CD4-positive, alpha-beta T cell treated with Interferon gamma for 1 hour (primary cell): ENCODE data around the gene DNM1L.

ENCODE experiments used
- DNase-seq: peaks from one replicate; pipeline ENCODE4 v3.0.0-alpha.2; 2020

Gene DNM1L

DNA sequence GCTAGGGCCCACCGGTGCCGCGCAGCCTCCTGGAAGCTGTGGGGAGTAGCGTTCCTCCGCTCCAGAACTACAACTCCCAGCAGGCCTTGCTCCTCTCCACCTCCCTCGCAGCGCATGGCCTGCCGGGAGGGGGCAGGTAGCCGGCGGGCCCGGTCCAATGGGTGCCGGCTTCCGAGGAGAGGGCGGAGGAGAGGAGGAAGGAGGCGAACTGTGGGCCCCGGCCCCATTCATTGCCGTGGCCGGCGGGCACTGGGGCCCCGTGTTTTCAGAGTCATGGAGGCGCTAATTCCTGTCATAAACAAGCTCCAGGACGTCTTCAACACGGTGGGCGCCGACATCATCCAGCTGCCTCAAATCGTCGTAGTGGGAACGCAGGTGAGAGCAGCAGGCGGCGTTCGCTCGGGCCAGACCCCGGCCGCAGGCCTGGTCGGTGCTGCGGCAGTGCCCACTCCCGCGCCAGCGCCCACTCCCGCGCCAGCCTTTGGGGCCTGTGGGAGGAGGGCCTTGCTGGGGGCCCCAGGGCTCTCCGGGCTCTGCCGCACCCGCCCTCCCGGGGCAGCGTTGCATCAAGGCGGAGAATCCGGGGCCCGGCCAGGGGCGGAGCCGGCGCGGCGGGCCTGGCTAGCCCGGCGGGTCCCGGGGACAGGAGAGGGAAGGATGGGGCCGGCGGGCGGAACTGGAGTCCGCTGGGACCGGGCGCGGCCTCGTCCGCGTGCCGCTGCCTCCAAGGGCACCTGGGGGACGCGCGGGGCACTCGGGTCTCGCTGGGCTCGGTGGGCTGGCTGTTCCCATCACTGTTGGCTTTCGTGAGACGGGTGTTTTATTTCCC, at the start of gene DNM1L:
DNM1L (plus strand) TSS at position 211 of the 829 bp plus-strand sequence; CDS start at position 274, 63 bp downstream.
- peak; percentile 92 for DNase-seq

DNA sequence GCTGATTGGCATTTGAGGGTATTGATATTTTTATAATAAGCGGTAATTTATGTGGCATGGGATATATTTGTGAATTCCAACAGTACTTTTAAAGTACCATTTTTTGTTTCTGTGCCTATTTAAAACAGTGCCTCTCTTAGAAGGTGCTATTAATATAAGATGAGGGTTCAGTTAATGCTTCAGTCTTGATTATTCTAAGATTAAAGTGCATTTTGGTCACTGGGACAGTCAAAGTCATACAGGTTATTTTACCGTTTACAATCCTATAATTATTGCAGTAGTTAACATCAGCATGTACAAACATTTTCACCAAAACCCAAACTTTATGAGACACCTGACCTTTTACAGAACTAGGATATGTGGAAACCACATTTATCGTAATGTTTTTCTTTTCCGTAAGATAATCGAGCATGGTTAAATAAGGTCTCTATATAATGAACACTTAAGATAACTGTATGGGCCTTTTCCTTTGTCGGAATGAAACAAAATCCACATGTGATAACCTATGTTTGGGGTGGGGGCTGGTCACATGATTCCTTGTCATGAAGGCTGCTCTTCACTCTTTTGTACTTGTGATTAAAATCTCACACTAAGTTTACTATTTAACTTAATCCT, 37.7 kb upstream of the DNM1L start:
- DNase-seq: no peak

DNA sequence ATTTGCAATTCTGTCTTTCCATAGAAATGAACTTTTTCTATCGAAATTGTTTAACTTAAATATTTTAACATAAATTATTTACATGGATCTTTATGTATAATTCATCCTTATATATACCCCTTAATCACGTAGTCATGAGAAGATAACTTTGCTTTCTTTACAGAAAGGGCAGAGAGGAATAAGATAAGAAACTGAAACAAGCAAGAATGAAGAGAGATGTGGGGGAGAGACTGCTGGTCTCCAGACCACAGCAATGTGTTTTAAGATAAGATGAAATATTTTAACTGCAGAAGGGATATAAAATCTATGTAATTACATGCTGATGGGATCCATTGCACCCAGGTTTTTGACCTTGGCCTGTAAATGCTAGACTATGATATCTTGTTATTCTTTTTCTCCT, 34.7 kb upstream of the DNM1L start:
- DNase-seq: no peak

DNA sequence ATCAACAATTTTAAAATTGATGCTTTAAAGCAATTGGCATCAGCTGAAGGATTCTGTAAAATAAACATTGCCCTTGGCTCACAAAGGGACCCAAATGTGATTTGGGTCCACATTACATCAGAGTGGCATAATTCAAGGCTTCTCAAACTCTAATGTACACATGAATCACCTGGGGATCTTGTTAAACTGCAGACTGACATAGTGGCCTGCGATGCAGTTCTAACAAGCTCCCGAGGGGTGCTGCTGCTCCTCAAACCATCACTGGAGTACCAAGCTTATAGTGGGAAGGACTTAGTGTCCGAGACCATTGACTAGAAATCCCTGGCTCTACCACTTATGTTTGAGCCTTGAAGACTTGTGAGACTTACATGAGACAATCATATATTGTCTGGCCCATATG, 31.8 kb upstream of the DNM1L start:
- no peak for DNase-seq

DNA sequence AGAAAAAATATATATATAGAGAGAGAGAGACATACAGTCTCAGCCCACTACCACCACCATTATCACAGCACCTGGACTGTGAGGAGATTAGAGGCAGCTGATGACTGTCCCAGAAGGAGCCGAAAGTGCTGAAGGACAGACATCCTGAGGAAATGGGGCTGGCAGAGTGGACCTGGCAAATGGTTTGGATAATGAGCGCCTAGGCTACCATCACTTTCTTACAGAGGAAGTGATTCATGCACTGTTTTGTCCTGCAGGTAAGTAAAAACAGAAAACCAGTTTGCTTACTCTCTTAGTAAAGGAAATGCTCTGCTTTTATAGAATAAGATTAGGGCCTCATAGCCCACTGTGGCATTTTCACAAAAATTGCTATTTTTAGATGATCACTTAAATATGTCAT, 28.6 kb upstream of the DNM1L start:
- DNase-seq: no peak

DNA sequence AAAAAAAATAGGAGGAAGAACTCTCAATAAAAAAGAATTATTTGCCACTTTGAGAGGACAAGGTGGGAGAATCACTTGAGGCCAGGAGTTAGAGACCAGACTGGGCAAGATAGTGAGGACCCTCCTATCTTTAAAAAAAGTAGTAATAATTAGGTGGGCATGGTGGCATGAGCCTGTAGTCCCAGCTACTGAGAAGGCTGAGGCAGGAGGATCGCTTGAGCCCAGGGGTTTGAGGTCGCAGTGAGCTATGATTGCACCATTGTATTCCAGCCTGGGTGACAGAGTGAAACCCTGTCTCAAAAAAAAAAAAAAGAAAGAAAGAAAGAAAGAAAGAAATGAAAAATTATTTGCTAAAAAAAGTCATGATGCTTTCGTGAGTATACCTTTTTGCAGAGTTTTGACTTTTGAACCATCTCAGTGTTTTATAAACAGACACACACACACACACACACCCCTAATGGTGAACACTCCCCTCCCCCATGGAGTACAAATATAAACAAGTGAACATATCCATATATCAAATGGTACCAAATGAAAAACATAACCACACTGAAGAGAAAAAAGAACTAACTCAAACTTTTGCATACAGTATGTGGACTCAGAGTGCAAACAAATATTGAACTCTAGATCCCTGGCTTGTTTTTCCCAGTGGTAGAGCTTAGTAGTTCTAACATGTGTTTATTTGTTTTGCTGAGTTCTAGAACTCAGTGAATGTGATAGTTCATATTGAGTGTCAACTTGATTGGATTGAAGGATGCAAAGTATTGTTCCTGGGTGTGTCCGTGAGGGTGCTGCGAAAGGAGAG, 27.7 kb upstream of the DNM1L start:
- no peak for DNase-seq

DNA sequence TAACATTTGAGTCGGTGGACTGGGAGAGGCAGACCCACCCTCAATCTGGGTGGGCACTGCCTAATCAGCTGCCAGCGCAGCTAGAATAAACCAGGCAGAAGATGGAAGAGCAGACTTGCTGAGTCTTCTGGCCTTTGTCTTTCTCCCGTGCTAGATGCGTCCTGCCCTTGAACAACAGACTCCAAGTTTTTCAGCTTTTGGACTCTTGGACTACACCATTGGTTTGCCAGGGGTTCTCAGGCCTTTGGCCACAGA, 27.2 kb upstream of the DNM1L start:
- DNase-seq: no peak

DNA sequence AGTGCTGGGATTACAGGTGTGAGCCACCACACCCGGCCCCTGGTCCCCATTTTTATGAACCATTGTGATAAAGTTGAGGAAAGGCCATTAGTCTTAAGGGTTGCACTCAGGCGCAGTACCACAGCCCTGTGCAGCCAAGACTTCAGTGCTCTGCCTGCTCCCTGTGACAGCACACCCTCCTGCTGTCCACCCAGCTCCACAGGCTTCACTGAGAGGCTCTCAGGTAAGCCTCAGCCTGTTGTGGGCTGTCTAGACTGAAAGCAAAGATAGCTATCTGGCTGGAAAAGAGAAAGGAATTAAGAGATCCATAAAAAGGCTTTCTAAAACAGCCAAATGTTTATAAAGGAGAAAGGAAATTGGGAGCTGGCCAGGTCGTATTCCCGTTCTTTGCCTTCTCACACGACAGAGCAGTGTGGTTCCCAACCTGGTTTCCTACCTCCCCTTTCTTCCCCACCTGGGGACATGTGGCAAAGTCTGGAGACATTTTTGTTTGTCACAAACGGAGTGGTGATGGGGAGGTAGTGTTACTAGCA, 19.1 kb upstream of the DNM1L start:
- no peak for DNase-seq

DNA sequence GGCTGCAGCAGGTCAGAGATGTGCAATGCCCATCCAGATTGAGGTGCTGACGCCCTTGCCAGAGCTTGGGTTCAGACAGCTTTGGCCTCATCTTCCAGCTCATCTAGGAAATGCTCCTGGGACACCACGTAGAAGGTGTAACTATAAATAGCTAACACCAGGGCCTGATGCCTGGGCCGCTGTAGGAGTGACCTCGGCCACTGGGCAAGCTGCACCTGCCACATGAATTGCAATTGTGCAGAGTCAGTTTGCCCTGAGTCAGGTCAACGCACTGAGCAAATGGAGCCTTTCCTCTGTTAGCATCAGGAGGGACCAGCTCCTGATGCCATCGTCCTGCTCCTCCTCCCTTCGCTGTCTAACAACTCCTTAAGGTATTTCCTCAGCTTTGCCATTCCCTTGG, 17.4 kb upstream of the DNM1L start:
- DNase-seq: no peak

DNA sequence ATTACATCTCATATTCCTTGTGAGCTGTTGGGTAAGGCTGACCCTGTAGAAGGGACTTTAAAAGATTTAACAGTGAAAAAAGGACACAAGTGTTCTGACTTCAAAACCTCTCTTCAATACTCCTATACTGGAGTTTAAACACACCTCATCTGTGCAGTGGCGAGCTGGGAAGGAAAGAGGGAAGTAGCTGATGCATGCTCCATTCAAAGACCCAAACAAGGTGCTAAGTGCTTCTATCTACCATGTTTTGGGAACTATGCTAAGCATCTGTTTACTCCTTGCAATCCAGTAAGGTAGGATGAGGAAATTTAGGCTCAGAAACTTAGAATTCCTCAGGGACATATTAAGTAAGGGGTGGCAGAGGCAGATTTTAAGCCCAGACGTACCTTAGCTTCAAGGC, 16.4 kb upstream of the DNM1L start:
- DNase-seq: no peak

DNA sequence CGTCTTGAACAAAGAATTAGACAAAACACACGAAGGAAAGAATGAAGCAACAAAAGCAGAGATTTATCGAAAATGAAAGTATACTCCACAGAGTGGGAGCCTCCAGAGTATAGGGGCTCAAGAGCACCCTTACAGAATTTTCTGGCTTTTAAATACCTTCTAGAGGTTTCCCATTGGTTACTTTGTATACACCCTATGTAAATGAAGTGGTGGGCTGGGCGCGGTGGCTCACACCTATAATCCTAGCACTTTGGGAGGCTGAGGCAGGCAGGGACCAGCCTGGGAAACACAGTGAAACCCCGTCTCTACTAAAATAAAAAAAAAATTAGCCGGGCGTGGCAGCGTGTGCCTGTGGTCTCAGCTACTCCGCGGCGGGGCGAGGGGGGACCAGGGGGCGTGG, 13.1 kb upstream of the DNM1L start:
- DNase-seq: no peak

DNA sequence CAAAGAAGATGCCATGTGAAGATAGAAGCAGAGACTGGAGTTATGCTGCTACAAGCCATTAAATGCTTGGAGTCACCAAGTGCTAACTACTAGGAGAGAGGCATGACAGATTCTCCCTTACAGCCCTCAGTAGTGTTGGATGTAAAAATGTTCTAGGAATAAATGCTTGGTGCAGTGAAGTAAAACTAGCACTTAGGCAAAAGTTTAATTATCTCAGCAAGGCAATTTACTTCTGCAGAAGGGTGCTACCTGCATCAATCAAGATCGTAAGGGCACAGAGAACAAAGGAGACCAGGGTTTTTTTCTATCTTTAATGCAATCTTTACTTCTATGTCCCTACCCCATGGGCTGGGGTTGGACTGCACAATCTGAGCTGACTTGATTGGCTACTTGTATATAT, 9.5 kb upstream of the DNM1L start:
- DNase-seq: no peak

DNA sequence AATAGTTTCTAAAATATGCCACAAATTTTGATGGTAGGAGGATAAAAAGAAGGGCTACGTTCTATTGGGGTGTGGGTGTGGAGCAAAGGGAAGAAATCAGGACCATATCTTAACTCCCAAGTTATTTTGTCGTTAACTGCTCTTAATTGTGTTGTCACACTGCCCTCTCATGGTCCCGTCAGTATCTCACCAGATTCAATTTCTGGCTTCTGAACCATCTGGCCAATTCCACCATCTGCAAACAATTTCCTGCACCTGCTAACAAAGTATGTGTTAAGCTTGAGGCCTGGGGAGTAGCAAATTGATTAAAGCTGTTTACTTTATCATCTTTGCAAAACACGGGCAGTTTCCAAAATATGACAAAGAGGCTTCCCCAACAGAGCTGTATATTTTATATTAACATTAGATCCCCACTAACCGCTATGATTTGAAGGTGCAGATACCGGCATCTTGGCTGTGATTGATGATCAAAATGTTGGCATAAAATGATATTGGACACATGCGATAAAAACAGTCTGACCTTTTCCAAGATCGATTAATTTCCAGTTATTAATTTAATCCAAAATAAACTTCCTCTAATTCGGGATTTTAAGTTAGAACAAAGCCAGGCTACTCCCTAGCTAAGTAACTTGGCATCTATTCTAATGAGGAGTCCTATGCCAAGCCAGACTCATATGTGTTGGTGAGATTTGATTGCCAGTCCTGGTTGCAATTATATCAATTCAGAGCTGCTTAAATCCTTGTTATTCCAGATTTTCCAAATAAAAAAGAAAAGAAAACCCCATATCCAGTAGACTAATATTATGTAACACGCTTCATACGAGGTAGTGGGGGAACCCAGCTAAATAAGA, 6.9 kb upstream of the DNM1L start:
- no peak for DNase-seq

DNA sequence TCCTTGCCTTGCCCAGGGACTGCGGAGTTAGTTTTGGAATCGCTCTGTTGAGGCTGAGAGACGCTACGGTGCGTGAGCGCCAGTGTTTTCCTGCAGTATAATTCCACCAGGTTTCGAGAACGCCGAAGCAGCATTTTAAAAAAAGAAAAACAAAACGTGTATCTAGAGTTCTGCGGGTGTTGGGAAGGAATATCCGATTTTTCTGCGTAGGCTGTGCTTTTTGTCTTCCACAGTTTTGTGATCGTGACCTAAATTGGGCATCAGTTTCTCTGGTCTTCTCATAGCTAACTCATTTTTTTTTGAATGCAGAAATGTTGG, 778 bp downstream of the DNM1L start:
- no peak for DNase-seq

DNA sequence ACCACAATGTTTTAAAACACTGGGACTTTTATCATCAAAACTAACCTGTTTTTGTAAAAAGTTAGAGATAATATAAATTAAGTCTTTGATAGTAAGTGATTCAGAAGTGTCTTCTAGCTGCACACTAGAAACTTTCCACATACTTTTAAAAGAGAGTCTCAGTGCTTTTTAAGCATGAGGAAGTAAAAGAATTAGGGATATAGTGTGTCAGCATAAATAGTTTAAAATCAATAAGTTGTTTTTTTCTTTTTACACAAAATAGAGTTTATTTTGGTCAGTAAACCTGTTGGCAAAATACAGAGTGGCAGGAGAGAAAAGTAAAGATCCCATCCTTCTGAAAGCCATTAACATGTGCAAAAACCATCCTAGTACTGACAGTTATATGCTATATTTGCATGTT, 1.7 kb downstream of the DNM1L start:
- no peak for DNase-seq

DNA sequence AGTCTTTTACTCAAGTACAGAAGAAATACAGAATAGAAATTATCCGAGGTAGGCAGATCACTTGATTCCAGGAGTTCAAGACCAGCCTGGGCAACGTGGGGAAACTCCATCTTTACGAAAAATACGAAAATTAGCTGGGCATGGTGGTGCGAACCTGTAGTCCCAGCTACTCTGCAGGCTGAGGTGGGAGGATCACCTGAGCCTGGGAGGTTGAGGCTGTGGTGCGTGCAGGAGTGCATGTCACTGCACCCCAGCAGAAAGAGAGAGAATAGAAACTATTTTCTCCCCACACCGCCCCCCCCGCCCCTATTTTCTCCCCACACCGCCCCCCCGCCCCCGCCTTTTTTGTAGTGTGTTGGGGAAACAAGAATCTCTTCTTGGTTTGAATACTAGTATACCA, 2.2 kb downstream of the DNM1L start:
- DNase-seq: no peak

DNA sequence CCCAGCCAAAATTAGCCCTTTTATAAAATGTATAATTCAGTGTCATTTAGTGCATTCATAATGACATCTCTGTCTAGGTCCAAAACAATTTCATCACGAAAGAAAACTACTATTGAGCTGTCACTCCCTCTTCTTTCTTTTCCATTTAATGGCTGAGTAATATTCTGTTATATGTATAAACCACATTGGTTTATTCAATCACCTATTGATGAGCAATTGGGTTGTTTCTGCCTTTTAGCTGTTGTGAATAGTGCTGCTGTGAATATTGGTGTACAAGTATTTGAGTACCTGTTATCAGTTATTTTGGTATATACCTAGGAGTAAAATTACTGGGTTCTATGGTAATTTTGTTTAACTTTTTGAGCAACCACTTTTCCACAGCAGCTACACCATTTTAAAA, 7.2 kb downstream of the DNM1L start:
- DNase-seq: no peak

DNA sequence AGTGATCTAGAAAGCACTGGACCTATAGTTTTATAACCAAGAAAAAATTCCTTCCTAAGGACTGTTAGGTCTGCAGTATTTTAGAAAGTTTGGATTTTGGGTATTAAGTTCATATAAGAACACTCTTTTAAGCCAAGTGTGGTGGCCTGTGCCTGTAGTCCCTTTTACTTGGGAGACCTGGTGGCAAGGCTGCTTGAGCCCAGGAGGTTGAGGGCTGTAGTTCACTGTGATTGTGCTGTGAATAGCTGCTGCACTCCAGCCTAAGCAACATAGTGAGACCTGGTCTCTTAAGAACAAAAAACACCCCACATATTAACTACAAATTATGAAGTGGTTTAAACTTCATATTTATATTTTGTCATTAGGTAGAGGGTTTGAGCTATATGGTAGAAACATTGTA, 9.7 kb downstream of the DNM1L start:
- DNase-seq: no peak

DNA sequence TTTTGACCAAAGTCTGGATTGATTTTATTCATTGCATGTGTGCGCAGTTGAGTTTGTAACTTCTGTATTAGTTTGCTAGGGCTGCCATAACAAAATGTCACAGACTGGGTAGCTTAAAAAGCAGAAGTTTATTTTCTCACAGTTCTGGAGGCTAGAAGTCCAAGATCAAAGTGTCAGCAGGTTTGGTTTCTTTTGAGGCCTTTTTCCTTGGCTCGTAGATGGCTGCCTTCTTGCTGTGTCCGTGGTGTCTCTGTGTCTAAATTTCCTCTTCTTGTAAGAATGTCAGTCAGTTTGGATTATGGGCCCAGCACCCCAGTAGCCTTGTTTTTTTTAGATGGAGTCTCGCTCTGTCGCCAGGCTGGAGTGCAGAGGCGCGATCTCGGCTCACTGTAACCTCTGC, 11.8 kb downstream of the DNM1L start:
- DNase-seq: no peak

DNA sequence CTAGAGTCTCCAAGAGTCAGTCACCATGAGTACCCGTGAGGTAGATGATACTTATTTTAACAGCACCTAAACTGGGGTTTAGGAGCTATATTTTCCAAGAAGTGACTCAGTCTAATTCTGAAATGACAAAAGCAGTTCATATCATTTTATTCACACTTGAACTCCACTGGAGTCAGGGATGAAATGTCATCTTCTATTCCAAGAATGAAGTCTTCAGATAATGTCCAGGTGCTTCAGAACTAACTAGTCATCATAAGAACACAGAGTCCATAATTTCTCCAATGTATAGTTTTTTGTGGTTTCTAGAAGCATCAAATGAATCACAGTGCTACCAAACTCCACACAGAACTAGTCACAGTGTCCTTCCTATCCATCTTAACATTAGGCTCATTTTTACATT, 13.3 kb downstream of the DNM1L start:
- no peak for DNase-seq

DNA sequence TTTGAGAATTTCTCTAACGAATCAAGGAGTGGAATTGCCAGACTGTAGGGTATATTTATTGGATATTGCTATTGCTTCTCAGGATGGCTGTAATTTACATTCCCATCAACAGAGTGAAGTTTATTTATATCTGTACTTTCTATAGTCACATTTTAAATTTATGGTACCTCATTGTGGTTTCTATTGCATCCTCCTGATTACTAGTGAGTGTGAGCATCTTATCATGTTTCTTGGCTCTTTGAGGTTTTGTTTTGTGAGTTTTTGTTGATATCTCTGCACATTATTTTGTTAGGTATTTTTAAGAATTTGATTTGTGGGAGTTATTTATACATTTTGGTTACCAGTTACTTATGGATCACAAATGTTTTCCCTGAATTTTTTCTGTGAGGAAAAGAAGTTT, 13.9 kb downstream of the DNM1L start:
- DNase-seq: no peak

DNA sequence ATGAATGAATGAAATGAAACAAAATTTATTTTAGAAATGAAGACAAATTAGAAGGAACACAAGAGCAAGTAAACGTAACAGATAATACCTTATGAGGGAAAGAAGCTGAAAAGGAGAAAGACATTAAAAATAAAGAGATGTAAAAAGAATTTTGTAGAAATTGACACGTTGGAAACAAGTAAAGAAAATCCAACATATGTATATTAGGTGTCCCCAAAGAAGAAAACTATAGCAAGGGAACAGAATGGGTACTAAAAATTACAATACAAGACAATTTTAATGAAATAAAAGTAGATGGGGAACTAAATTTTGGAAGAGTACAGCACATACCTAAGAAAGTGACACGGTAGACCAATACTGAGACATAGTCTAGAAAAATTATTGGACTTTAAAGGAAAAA, 16.7 kb downstream of the DNM1L start:
- no peak for DNase-seq

DNA sequence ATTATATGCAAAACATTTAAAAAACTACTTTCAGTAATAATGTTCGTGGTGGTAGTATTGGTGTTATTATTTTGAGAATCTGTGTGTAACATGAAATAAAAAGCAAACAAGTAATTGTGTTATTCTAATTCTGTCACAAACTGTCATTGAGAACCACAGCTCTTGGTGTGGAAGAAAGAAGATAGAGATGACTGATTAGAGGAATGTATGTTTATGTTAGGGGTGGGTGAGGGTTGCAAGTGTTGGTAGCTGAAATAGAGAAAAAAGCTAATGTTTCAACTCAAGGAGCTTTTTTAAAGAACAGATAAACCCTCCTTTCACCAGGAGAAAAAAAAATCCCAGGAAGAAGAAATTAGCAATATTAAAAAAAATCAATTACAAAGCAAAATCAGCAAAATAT, 18.3 kb downstream of the DNM1L start:
- DNase-seq: no peak
